NCI-H510A treated with DMSO at 0.1 percent for 48 hours (cell line): ENCODE results near the gene GNG7.
"Not testable (repeated sequence)": the region's sequence is repeated elsewhere in the genome, so short reads cannot be mapped to it uniquely, and the experiment has no call there.

Source experiments
- DNase-seq: peaks from one replicate; lab custom pipeline; 2025; lab: John Stamatoyannopoulos, UW

Gene GNG7

GRCh38 chr19:2726904-2727639 is 24.6 kb upstream of the GNG7 start:
- no peak for DNase-seq

DNA sequence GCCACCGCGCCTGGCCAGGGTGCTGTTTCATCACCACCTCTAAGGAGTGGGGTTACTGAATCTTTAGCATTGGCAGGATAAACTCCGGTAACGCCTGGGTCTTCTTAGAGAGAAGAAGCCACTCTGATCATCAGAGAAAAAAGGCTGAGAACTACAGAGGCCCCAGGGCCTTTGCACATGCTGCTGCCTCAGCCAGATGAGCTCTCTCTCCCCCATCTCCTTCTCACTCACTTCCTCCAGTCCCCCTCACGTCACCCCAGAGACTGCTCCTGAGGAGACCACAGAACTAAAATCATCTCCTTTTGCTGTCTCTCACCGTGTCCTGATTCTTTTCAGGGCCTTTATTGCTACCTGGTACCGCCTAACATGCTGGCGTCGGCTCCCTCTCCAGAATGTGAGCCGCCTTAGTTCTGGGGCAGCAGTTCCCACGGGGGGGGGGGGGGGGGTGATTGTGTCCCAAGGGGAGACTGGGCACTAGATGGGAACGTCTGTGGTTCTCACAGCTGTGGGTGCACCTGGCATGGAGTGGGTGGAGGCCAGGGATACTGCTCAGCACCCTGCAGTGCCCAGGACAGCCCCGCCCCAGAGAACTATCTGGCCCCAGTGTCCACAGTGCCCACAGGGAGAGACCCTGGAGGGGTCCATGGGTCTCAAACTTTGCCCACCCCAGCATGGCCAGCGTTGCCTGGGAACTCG is 23.8 kb upstream of the GNG7 start:
- no peak for DNase-seq

- no peak for DNase-seq
Measured at GRCh38 chr19:2724148-2724557, 21.7 kb upstream of the GNG7 start.

- DNase-seq: no peak
Measured at GRCh38 chr19:2723747-2724146, 21.3 kb upstream of the GNG7 start.

GRCh38 chr19:2723345-2723715 is 20.8 kb upstream of the GNG7 start:
- DNase-seq: no peak

DNA sequence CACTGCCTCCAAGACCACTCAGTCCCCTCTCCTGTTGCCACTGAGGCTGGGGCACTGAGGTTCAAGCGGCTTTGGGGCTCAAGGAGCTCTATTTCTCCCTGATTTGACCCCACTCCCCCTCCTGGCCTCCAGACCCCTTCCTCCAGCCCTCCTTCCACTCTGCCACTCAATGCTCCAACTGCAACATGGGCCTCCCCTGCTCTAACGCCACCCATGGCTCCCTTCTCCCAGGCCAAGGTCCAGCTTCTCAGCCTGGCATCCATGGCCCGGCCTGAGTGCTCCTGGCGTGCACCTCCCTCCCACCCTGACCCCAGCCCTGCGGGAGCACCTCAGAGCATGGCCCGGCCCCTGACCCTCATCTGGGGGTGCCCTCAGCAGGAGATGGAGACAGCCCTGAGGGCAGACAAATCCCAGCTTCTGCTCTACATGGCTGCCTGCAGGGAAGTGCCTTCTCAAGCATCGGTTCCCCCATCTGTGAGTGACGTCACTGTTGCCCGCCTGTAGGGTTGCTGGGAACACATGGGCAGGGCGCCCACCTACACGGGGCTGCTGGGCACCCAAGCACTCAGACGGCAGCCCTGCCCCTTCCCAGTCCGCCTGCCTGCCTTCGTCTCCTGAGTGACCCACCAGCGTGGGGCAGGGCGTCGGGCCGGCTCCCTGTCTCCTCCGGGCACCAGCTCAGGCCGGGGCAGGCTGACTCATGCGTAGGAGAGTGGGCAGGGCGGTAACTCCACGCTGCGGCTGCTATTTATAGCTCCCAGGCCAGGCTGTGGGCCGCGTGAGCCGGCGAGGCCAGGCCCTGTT is 20.2 kb upstream of the GNG7 start:
- no peak for DNase-seq

DNA sequence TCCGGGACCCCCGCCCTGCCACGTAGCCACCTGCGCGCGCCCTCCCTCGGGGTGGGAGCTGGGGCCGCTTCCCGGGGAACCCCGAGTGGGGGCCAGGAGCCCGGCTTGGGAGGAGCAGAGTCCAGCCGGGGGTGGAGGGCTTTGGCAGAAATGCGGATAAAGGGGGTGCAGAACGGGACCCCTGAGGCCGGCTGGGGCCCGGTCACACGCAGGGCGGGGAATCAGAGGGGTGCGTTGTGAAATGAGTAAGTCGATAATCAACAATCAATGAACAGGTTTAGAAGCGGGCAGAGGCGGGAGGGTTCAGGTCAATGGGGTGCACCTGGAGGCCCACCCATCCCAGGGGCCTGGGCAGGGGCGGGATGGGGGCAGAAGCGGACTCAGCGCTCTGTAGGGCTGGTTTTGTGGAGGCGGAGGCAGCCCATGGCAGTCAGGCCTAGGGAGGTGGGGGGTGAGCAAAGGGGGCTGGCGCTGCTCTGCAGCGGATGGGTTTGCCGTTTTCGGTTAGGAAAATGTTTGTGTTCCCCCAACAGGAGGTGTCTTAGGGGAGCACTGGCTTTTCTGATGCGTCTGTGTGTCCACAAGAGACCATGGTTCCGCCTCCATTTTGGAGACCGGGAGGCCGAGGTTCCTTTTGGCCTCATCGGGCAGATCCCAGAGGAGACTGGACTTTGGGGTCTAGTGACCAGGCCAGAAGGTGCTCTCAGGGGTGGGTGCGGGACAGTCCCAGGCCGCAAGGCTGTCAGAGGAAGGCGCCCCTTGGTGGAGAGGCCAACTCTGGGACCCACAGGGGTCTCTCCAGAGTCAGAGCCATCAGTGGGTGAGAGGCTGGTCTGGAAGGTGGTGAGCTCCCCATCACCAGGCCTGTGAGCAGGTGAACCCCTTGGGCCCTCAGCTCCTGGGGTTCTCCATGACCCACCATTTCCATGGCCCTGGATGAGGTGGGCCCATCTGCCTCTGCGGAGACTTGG is 19.4 kb upstream of the GNG7 start:
- no peak for DNase-seq

- DNase-seq: no peak
Measured at GRCh38 chr19:2720777-2721569, 18.5 kb upstream of the GNG7 start, which contains the start of gene DIRAS1. DIRAS1 (minus strand) TSS chr19:2721372; CDS start chr19:2717806, 3,566 bp downstream.

DNA sequence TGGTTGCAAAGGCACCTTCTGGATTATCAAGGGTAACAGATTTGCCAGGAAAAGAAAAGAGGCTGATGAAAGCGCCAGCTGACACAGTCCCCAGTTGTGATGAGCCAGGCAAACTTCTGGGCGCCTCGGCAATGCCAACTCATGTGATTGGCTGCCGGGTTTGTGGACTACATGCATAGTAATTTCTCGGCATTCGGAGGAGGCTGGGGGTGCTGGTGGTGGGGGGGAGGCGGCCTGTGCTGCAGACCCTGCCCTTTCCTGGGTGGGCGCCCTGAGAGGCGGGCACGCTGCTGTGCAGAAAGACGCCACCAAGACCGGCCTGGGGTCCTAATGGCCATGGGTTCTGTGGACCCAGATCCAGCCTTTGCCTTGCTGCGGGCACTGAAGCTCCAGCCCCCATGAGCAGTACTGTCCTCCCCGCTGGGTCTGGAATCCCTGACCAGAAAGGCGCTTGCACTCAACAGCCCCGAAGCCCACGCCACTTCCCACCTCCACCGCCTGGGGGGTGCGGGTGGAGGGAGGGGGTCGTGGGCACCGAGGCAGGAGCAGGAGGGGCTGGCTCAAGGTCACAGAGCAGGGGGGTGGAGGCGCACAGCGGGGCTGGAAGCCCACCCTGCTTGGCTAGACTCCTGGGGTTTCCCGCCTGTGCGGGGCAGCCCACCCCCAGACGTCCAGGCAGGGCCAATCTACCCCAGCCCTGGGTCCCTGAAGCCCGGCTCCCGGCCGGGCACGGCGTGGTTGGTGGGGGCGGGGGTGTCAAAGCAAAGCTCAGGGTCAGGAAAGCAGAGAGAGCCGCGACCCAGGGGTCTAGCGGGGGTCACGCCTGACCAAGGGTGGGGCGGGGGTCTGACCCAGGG is 17.7 kb upstream of the GNG7 start:
- no peak for DNase-seq

DNA sequence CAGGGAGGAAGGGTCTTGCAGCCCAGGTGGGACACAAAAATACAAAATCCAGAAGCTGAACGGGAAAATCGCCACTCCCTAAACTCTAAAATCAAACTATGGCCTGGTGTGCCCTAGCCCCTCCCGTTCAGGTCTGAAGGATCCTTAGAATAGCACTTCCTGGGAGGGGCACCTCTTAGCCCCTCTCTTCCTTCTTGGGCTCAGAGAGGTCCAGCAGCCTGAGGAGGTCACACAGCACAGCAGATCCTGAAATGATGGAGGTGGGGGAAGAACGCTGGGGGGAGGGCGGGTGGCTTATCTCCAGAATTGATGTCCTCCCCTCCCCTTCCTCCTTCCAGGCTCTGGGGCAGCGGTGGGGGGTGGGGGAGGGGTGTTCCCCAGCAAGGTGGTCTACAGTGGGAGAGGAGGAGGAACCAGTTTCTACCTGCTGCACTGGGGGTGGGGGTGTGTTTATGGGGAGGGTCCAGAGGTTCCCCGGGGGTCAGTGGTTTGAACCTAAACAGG is 16.8 kb upstream of the GNG7 start:
- DNase-seq: no peak

DNA sequence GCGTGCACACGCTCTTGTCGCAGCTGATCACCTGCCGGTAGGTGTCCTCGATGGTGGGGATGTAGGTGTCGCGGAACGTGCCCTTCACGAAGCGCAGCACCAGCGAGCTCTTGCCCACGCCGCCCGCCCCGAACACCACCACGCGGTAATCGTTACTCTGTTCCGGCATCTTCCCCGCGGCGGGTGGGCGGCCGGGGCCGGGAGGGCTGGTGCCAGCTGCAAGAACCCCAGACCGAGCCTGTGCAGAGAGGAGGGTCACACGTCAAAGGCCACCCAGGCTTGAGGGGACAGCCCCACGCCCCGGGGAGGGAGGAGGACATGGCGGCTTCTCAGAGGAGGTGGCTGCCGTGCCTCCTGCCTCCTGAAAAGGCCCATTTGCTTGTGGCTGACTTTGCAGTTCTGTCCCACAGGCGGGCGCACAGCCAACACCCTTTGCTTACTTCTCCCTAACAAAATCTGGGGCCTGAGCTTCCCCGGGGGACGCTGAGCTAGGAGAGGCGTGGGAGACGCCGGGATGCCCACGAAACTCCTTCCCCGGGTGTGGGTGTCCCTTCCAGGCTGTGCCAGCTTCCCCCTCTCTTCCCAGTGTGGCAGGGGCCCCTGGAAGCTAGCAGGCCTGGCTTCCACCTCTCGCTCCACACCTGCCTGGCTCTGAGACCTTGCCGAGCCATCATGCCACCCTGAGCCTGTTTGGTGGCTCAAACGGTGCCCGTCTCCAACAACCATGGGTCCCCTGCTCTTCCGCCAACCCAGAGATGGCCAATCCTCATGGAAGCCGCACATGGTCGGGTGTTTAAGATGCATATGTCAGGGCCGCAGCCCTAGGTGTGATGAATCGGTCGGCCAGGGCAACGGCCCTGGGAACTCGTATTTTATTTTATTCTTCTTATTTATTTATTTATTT is 15.4 kb upstream of the GNG7 start:
- DNase-seq: no peak

GRCh38 chr19:2716722-2717637 is 14.5 kb upstream of the GNG7 start:
- DNase-seq: no peak

DNA sequence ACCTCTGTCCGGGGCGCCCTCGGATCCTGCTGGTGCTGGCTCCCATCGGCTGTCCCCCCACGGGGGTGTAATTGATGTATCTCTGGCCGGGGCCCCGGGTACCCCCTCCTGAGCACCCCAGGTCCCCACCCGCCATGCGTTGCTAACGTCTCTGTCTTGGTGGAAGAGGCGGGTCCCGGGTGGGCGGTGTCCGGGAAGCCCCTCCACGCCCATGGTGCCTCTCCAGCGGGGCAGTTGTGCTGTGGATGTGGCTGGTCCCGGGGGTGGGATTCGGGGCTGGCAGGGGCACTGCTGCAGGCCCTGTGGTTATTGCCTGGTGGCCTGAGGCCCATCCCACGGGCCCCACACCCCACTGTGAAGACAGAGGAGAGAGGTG is 13.8 kb upstream of the GNG7 start:
- DNase-seq: no peak

- no peak for DNase-seq
Measured at GRCh38 chr19:2715470-2716274, 13.2 kb upstream of the GNG7 start.

DNA sequence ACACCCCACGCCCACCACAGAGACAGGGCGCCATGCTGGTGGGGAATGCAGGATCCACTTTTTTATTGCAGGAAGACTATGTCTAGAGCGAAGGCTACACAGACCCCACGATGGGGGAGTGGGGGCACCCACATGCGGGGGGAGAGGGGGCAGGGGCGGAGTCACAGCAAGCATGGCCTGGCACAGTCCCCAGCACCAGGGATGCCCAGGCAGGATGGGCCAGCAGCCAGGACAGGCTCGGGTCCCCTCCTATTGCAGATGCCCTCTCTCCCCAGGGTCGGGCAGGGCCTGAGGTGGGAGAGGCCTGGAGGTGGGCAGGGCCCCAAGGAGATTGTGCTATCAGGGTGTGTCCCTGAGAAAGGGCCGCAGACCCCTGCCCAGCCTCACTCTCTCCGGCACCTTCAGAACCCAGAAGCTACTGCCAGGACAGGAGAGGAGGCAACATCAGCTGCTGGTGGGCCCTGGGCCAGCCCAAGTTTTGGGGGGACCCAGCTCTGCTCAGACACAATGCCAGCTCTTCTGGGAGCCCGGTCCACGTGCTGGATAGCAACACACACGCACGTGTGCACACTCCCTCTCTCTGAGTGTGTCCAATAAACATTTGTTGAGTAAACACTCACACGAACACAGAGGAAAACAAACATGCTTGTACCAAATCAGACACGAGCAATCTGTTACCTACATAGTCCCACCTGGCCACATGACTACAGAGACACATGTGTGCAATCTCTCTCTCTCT is 12.2 kb upstream of the GNG7 start:
- no peak for DNase-seq

DNA sequence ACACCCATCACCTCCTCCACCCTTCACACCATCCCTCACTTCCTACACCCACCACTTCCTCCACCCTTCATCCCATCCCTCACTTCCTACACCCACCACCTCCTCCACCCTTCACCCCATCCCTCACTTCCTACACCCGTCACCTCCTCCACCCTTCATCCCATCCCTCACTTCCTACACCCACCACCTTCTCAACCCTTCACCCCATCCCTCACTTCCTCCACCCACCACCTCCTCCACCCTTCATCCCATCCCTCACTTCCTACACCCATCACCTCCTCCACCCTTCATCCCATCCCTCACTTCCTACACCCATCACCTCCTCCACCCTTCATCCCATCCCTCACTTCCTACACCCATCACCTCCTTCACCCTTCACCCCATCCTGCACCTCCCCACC is 11.6 kb upstream of the GNG7 start:
- not testable (repeated sequence) for DNase-seq
